IMR-90 (cell line): Measurements from ENCODE around the gene GNB1L. TPM values are rescaled to one million over a fixed set of nuclear protein-coding genes. Genes with fewer than 3 reads are reported as not detected.

ENCODE experiments used
- BHLHE40 ChIP-seq: fragments of 150-350 bp; IDR thresholded peaks from 2 replicates; pipeline ENCODE4 v1.6.1; 2016; ENCODE audit warnings: mild to moderate bottlenecking, low read depth, low read length
- MAFK ChIP-seq: IDR thresholded peaks from 2 replicates; pipeline ENCODE4 v1.6.1; 2012; ENCODE audit warnings: low read depth, low read length, improper control_type of control experiment
- NFE2L2 ChIP-seq: fragments of 150-350 bp; IDR thresholded peaks from 2 replicates; pipeline ENCODE4 v1.6.1; 2016; ENCODE audit warnings: low read depth, mild to moderate bottlenecking, low read length
- POLR2A ChIP-seq: IDR thresholded peaks from 2 replicates; pipeline ENCODE4 v1.6.1; 2012; ENCODE audit warnings: mild to moderate bottlenecking, low read depth, low read length
- RFX5 ChIP-seq: IDR thresholded peaks from 2 replicates; pipeline ENCODE4 v1.8.0; 2012; ENCODE audit warnings: low read depth, mild to moderate bottlenecking, low read length, moderate library complexity
- USF2 ChIP-seq: fragments of 150-350 bp; IDR thresholded peaks from 2 replicates; pipeline ENCODE4 v1.6.1; 2017; ENCODE audit warnings: mild to moderate bottlenecking, antibody characterized with exemption, low read length, low read depth
- polyA plus RNA-seq, 3 experiments: library from polyadenylated mRNA; depleted of rRNA; stranded (reverse); fragments of >200 nt; gene quantifications; 2 replicates each; pipeline ENCODE4 v1.2.3, GENCODE V29; 2012; ENCODE audit warnings: low replicate concordance in 1 of 3
- total RNA-seq: library from RNA; depleted of rRNA; stranded (reverse); fragments of >200 nt; gene quantifications from 2 replicates; pipeline ENCODE4 v1.2.3, GENCODE V29; 2012

Gene GNB1L
- total and polyA plus RNA-seq, 2 of the 4 experiments (the other 2 are of a cell fraction), result 2.5 to 4.4 TPM

- TF ChIP-seq MAFK (no peak), RFX5 (no peak), NFE2L2 (no peak), USF2 (no peak), BHLHE40 (no peak), POLR2A (no peak)
These were observed 32.7 kb upstream of the GNB1L start (continued) for GRCh38 chr22:19887256-19887985.
